ENCODE results near the gene CTH. TPM values are rescaled to one million over a fixed set of nuclear protein-coding genes. Genes with fewer than 3 reads are reported as not detected.
A peak's percentile ranks its signal among the peaks of the same experiment; 100 is the strongest.
"Not testable (repeated sequence)": the region's sequence is repeated elsewhere in the genome, so short reads cannot be mapped to it uniquely, and the experiment has no call there.

CTH gene
- 1 to 10 TPM in 1 of 3 donors, under 1 TPM in 1, not detected in 1; 0.28 to 1.2 TPM for polyA plus RNA-seq

GRCh38 chr1:70410604-70411359, at the start of gene CTH:
TSS of gene CTH (plus strand) at chr1:70411268. CDS start at chr1:70411416, 148 bp downstream.
- H3K27me3 Mint-ChIP-seq (ENCODE audit: low read depth in 3 of 3) = peaks cover 9 to 14% (median 10%) of the 10 kb centered on the region in 3 donors
- H3K27ac Mint-ChIP-seq = peak within 1 kb of the TSS; percentile 88 to 97 (median 95)
- H3K9me3 Mint-ChIP-seq = no peaks in the 10 kb centered on the region
- peak; percentile 90 to 92 (median 91) for DNase-seq
- H3K4me1 Mint-ChIP-seq = peaks cover 17 to 18% of the 10 kb centered on the region in 2 donors
- peak within 1 kb of the TSS; percentile 91 to 95 (median 92) for H3K4me3 Mint-ChIP-seq
- H3K36me3 Mint-ChIP-seq = no peaks in the 10 kb centered on the region

DNA sequence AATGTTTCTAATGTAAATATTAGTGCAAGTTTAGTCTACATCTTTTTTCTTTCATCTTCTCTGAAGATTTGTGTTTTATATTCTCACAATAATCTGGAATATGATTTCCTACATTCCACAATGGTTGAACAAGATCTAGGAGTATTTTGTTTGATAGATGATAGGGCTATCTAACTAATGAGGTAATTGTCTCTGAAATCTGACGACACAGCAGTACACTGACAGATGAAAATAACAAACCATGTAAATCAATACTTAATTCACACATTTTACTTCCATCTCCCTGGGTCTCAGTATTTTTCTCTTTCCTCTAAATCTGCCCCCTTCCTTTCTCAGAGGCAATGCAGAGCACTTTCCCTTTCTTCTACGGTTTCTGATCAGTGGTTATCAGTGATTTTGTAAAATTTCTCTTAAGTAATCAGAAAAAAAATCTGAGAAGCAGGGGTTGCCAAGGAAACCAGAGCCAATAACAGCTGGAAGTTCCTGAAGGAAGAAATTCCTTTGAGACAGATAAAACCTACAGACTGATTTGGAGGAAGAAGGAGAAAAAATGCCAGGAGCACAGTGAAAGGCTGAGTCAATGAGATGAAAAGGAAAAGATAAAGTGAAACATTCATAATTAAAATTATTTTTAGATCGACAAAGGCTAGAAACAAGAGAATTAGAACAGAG, 49.2 kb upstream of the CTH start:
- Mint-ChIP-seq H3K36me3 (peaks cover 0 to 4% (median 2%) of the 10 kb centered on the region in 3 donors), H3K9me3 (no peaks in the 10 kb centered on the region), H3K4me3 (no peak overlapping the region), H3K27ac (no peak overlapping the region), H3K27me3 (ENCODE audit: low read depth in 3 of 3) (peaks cover 0 to 1% (median 0%) of the 10 kb centered on the region in 3 donors), H3K4me1 (peaks cover 1 to 2% of the 10 kb centered on the region in 2 donors)
- no peak for DNase-seq

DNA sequence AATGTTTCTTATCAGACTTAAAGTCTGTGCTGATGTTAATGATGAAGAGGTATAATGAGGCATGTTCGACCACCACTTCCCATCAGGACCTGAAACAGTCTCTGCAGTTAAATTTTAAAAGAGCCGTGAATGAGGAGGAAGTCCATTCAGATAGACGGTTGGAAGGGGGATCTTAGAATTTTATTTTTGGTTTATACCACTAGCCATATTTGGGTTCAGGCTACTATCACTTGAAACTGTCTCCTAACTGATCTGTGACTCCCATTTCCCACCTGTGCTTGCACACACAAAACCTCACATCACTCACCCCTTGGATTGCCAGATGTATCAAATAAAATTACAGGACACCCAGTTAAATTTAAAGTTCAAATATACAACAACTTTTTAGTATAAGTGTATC, 46.6 kb upstream of the CTH start:
- peaks cover 0 to 5% (median 4%) of the 10 kb centered on the region in 3 donors for H3K36me3 Mint-ChIP-seq
- peaks cover 0 to 1% (median 0%) of the 10 kb centered on the region in 3 donors for H3K27me3 Mint-ChIP-seq (ENCODE audit: low read depth in 3 of 3)
- no peak overlapping the region for H3K4me3 Mint-ChIP-seq
- no peak for DNase-seq
- no peaks in the 10 kb centered on the region for H3K9me3 Mint-ChIP-seq
- peaks cover 4 to 8% of the 10 kb centered on the region in 2 donors for H3K4me1 Mint-ChIP-seq
- no peak overlapping the region for H3K27ac Mint-ChIP-seq

GRCh38 chr1:70366425-70366952, 44.6 kb upstream of the CTH start:
- H3K4me3 Mint-ChIP-seq = not testable (repeated sequence)

GRCh38 chr1:70366997-70367396, 44.1 kb upstream of the CTH start:
- not testable (repeated sequence) for H3K4me1 Mint-ChIP-seq; DNase-seq; H3K4me3 Mint-ChIP-seq; H3K27ac Mint-ChIP-seq; H3K27me3 Mint-ChIP-seq (ENCODE audit: low read depth in 3 of 3); H3K9me3 Mint-ChIP-seq; H3K36me3 Mint-ChIP-seq

More at GRCh38 chr1:70366425-70366952, 44.6 kb upstream of the CTH start:
- DNase-seq; H3K27ac Mint-ChIP-seq; H3K9me3 Mint-ChIP-seq; H3K4me1 Mint-ChIP-seq; H3K36me3 Mint-ChIP-seq; H3K27me3 Mint-ChIP-seq (ENCODE audit: low read depth in 3 of 3): not testable (repeated sequence)

- H3K36me3 Mint-ChIP-seq; H3K27me3 Mint-ChIP-seq (ENCODE audit: low read depth in 3 of 3); H3K4me1 Mint-ChIP-seq; H3K4me3 Mint-ChIP-seq; DNase-seq; H3K9me3 Mint-ChIP-seq: not testable (repeated sequence)
- peak overlapping the region in 1 of 6 donors; percentile 13 for H3K27ac Mint-ChIP-seq
Observed at GRCh38 chr1:70367397-70367796, 43.7 kb upstream of the CTH start.

DNA sequence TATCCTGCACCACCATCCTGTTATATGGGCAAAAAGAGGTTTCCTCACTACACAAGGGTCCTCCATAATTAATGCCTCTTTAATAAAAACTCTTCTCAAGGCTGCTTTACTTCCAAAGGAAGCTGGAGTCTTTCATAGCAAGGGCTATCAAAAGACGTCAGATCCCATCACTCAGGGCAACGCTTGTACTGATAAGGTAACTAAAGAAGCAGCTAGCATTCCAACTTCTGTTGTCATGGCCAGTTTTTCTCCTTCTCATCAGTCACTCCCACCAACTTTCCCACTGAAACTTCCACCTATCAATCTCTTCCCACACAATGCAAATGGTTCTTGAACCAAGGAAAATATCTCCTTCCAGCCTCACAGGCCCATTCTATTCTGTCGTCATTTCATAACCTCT, 39.5 kb upstream of the CTH start:
- H3K36me3 Mint-ChIP-seq; DNase-seq; H3K4me1 Mint-ChIP-seq; H3K9me3 Mint-ChIP-seq; H3K27me3 Mint-ChIP-seq (ENCODE audit: low read depth in 3 of 3); H3K27ac Mint-ChIP-seq; H3K4me3 Mint-ChIP-seq: not testable (repeated sequence)

GRCh38 chr1:70372426-70372825, 38.6 kb upstream of the CTH start:
- DNase-seq = no peak
- peaks cover 0 to 5% (median 0%) of the 10 kb centered on the region in 3 donors for H3K36me3 Mint-ChIP-seq
- no peaks in the 10 kb centered on the region for H3K4me1 Mint-ChIP-seq
- H3K9me3 Mint-ChIP-seq = no peaks in the 10 kb centered on the region
- H3K27me3 Mint-ChIP-seq (ENCODE audit: low read depth in 3 of 3) = no peaks in the 10 kb centered on the region
- H3K4me3 Mint-ChIP-seq = no peak overlapping the region
- no peak overlapping the region for H3K27ac Mint-ChIP-seq

GRCh38 chr1:70373580-70373979, 37.5 kb upstream of the CTH start:
- H3K36me3 Mint-ChIP-seq; H3K4me3 Mint-ChIP-seq; H3K9me3 Mint-ChIP-seq; H3K27me3 Mint-ChIP-seq (ENCODE audit: low read depth in 3 of 3); H3K4me1 Mint-ChIP-seq; DNase-seq; H3K27ac Mint-ChIP-seq: not testable (repeated sequence)

DNA sequence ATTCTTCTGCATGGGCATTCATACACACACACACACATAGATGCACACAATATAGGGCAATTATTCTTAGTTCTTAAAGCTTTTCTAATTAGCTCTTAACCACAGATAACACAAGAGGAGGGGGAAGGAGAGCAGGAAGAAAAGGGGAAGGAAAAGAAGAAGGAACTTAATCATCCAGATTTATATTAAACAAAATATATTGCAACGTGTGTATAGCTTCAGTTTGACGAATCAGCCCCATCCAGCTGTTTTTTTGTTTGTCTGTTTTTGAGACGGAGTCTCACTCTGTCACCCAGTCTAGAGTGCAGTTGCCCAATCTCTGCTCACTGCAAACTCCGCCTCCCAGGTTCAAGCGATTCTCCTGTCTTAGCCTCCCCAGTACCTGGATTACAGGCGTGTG, 34.9 kb upstream of the CTH start:
- no peaks in the 10 kb centered on the region for H3K9me3 Mint-ChIP-seq
- no peak overlapping the region for H3K27ac Mint-ChIP-seq
- H3K4me1 Mint-ChIP-seq = no peaks in the 10 kb centered on the region
- no peaks in the 10 kb centered on the region for H3K27me3 Mint-ChIP-seq (ENCODE audit: low read depth in 3 of 3)
- no peak for DNase-seq
- no peaks in the 10 kb centered on the region for H3K36me3 Mint-ChIP-seq
- H3K4me3 Mint-ChIP-seq = no peak overlapping the region

GRCh38 chr1:70382682-70383081, 28.4 kb upstream of the CTH start:
- Mint-ChIP-seq H3K4me1 (no peaks in the 10 kb centered on the region), H3K36me3 (no peaks in the 10 kb centered on the region), H3K27ac (no peak overlapping the region), H3K4me3 (no peak overlapping the region), H3K9me3 (no peaks in the 10 kb centered on the region), H3K27me3 (ENCODE audit: low read depth in 3 of 3) (peaks cover 0 to 7% (median 2%) of the 10 kb centered on the region in 3 donors)
- DNase-seq = no peak

DNA sequence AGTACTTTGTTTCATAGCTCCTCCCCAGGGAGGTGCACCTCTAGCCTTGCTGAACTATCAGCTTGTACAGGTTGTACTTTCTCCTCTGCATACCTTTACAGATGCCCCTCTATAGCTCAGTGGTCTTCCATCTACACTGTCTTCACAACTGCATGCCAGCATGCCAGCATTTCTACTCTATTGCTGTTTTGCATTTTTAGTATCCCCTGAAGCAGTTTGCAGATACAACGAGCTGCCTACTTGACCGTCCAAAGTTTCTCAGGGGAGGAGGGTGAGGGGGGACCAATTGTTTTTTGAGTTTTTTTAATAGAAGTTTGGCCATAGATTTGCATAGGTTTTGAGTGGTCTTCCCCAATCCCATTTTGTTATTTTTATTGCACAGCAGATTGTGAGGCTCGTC, 27.6 kb upstream of the CTH start:
- no peak overlapping the region for H3K27ac Mint-ChIP-seq
- H3K36me3 Mint-ChIP-seq = no peaks in the 10 kb centered on the region
- no peaks in the 10 kb centered on the region for H3K4me1 Mint-ChIP-seq
- no peak for DNase-seq
- H3K27me3 Mint-ChIP-seq (ENCODE audit: low read depth in 3 of 3) = peaks cover 0 to 7% (median 2%) of the 10 kb centered on the region in 3 donors
- H3K4me3 Mint-ChIP-seq = no peak overlapping the region
- H3K9me3 Mint-ChIP-seq = no peaks in the 10 kb centered on the region

GRCh38 chr1:70384542-70384941, 26.5 kb upstream of the CTH start:
- Mint-ChIP-seq H3K4me3 (no peak overlapping the region), H3K4me1 (no peaks in the 10 kb centered on the region), H3K27ac (no peak overlapping the region), H3K27me3 (ENCODE audit: low read depth in 3 of 3) (peaks cover 0 to 7% (median 2%) of the 10 kb centered on the region in 3 donors), H3K9me3 (no peaks in the 10 kb centered on the region), H3K36me3 (no peaks in the 10 kb centered on the region)
- DNase-seq = no peak

GRCh38 chr1:70385477-70385876, 25.6 kb upstream of the CTH start:
- H3K4me3 Mint-ChIP-seq = no peak overlapping the region
- no peak for DNase-seq
- peaks cover 0 to 7% (median 2%) of the 10 kb centered on the region in 3 donors for H3K27me3 Mint-ChIP-seq (ENCODE audit: low read depth in 3 of 3)
- H3K36me3 Mint-ChIP-seq = no peaks in the 10 kb centered on the region
- no peaks in the 10 kb centered on the region for H3K9me3 Mint-ChIP-seq
- H3K27ac Mint-ChIP-seq = no peak overlapping the region
- H3K4me1 Mint-ChIP-seq = no peaks in the 10 kb centered on the region

Measured in immature natural killer cell (primary cell).